IMR-90 (cell line): ENCODE data around the gene NLRX1. TPM values are rescaled to one million over a fixed set of nuclear protein-coding genes. Genes with fewer than 3 reads are reported as not detected.

Source experiments
- ATAC-seq: fragments of 200-7000 bp; cut with Tn5 transposase; 2 replicates; pipeline ENCODE4 v1.9.1; 2020; ENCODE audit warnings: low read depth, mild to moderate bottlenecking, moderate library complexity
- BruUV-seq: library from RNA; stranded (reverse); fragments of 400-500 nt; replicated peaks from 2 replicates; lab custom pipeline; 2021; lab: Mats Ljungman, UMichigan
- CTCF ChIA-PET: fragments of 300-600 bp; formaldehyde crosslinking; extraction: SDS; loops from one replicate; lab custom pipeline; 2021; ENCODE audit warnings: antibody characterized with exemption; lab: Yijun Ruan, JAX
- POLR2A ChIA-PET: fragments of 300-600 bp; sonication (Branson Sonifier 250); formaldehyde crosslinking; loops from one replicate; lab custom pipeline; 2022; ENCODE audit warnings: antibody characterized with exemption; ENCODE audit not compliant: unreplicated experiment; lab: Charles Lee
- DNase-seq: peaks from one replicate; pipeline ENCODE4 v3.0.0; 2013
- H2AFZ ChIP-seq: replicated peaks from 2 replicates; pipeline ENCODE3; 2013; ENCODE audit warnings: low read length, mild to moderate bottlenecking; ENCODE audit not compliant: poor library complexity
- H2AK5ac ChIP-seq: 2 replicates; pipeline ENCODE4 v1.6.1; 2013; ENCODE audit warnings: low read depth, low read length, inconsistent platforms
- H2AK9ac ChIP-seq: replicated peaks from 2 replicates; pipeline ENCODE3; 2013; ENCODE audit warnings: mild to moderate bottlenecking, low read depth, low read length, moderate library complexity; ENCODE audit not compliant: poor library complexity
- H2BK120ac ChIP-seq: 2 replicates; pipeline ENCODE4 v1.6.1; 2013; ENCODE audit warnings: low read depth, low read length, inconsistent platforms
- H2BK15ac ChIP-seq: 3 replicates; pipeline ENCODE4 v1.6.1; 2013; ENCODE audit warnings: low read depth, low read length, inconsistent platforms
- H2BK20ac ChIP-seq: 2 replicates; pipeline ENCODE4 v1.6.1; 2013; ENCODE audit warnings: low read depth, mild to moderate bottlenecking, inconsistent platforms, low read length, moderate library complexity
- H2BK5ac ChIP-seq: 2 replicates; pipeline ENCODE4 v1.6.1; 2013; ENCODE audit warnings: mild to moderate bottlenecking, low read depth, low read length, inconsistent platforms; ENCODE audit not compliant: poor library complexity, severe bottlenecking
- H3K14ac ChIP-seq: replicated peaks from 2 replicates; pipeline ENCODE4 v1.6.1; 2013; ENCODE audit warnings: low read depth, low read length, inconsistent platforms
- H3K18ac ChIP-seq: 2 replicates; pipeline ENCODE4 v1.6.1; 2013; ENCODE audit warnings: low read depth, low read length, control low read depth
- H3K23ac ChIP-seq: 2 replicates; pipeline ENCODE4 v1.6.1; 2013; ENCODE audit warnings: low read depth, low read length, inconsistent platforms
- H3K27ac ChIP-seq: 2 replicates; pipeline ENCODE4 v1.5.1; 2013; ENCODE audit warnings: mild to moderate bottlenecking, control low read depth, low read length; ENCODE audit not compliant: insufficient read depth
- H3K27me3 ChIP-seq: 2 replicates; pipeline ENCODE4 v1.6.1; 2013; ENCODE audit warnings: low read length; ENCODE audit not compliant: control insufficient read depth, insufficient read depth
- H3K36me3 ChIP-seq: 2 replicates; pipeline ENCODE4 v1.6.1; 2013; ENCODE audit warnings: low read length, mixed read lengths; ENCODE audit not compliant: control insufficient read depth, insufficient read depth
- H3K4ac ChIP-seq: 2 replicates; pipeline ENCODE4 v1.6.1; 2013; ENCODE audit warnings: low read depth, low read length, inconsistent platforms
- H3K4me1 ChIP-seq: 2 replicates; pipeline ENCODE4 v1.6.1; 2013; ENCODE audit warnings: low read length, mixed read lengths; ENCODE audit not compliant: control insufficient read depth, insufficient read depth
- H3K4me2 ChIP-seq: 2 replicates; pipeline ENCODE4 v1.6.1; 2013; ENCODE audit warnings: low read depth, mild to moderate bottlenecking, control low read depth, low read length, moderate library complexity
- H3K4me3 ChIP-seq: 2 replicates; pipeline ENCODE4 v1.5.1; 2013; ENCODE audit warnings: low read depth, mild to moderate bottlenecking, control low read depth, low read length, moderate library complexity; ENCODE audit not compliant: insufficient read depth
- H3K56ac ChIP-seq: 2 replicates; pipeline ENCODE4 v1.6.1; 2013; ENCODE audit warnings: low read length, inconsistent platforms; ENCODE audit not compliant: insufficient read depth; ENCODE audit errors: extremely low read depth
- H3K79me1 ChIP-seq, 2 experiments: 2 replicates each; pipeline ENCODE4 v1.6.1; 2013; ENCODE audit warnings: low read length in 2 of 2, inconsistent platforms in 1 of 2, low read depth in 1 of 2
- H3K9ac ChIP-seq: 2 replicates; pipeline ENCODE4 v1.6.1; 2013; ENCODE audit warnings: low read depth, low read length, control low read depth
- H3K9me1 ChIP-seq: 2 replicates; pipeline ENCODE4 v1.6.1; 2013; ENCODE audit warnings: low read length, inconsistent platforms; ENCODE audit not compliant: insufficient read depth
- H3K9me3 ChIP-seq: 2 replicates; pipeline ENCODE4 v1.6.1; 2013; ENCODE audit warnings: low read length; ENCODE audit not compliant: control insufficient read depth, insufficient read depth
- H4K20me1 ChIP-seq: 2 replicates; pipeline ENCODE4 v1.6.1; 2013; ENCODE audit warnings: low read length, inconsistent platforms; ENCODE audit not compliant: insufficient read depth
- H4K5ac ChIP-seq: 2 replicates; pipeline ENCODE4 v1.6.1; 2013; ENCODE audit warnings: mild to moderate bottlenecking, low read depth, low read length, control low read depth
- H4K8ac ChIP-seq, 2 experiments: 2 replicates each; pipeline ENCODE4 v1.6.1; 2013; ENCODE audit warnings: low read depth in 2 of 2, low read length in 2 of 2, control low read depth in 1 of 2, inconsistent platforms in 1 of 2
- H4K91ac ChIP-seq: 2 replicates; pipeline ENCODE4 v1.6.1; 2013; ENCODE audit warnings: low read depth, low read length, inconsistent platforms; ENCODE audit not compliant: insufficient read depth
- BHLHE40 ChIP-seq: fragments of 150-350 bp; IDR thresholded peaks from 2 replicates; pipeline ENCODE4 v1.6.1; 2016; ENCODE audit warnings: mild to moderate bottlenecking, low read depth, low read length
- CHD1 ChIP-seq: IDR thresholded peaks from 2 replicates; pipeline ENCODE4 v1.6.1; 2012; ENCODE audit warnings: low read depth, low read length, improper control_type of control experiment
- CTCF ChIP-seq: conservative IDR thresholded peaks from 2 replicates; pipeline ENCODE4 v1.5.1; 2012; ENCODE audit warnings: mild to moderate bottlenecking, low read depth, low read length, improper control_type of control experiment
- FOS ChIP-seq: fragments of 150-350 bp; IDR thresholded peaks from 2 replicates; pipeline ENCODE4 v1.6.1; 2016; ENCODE audit warnings: low read depth, low read length
- MAFK ChIP-seq: IDR thresholded peaks from 2 replicates; pipeline ENCODE4 v1.6.1; 2012; ENCODE audit warnings: low read depth, low read length, improper control_type of control experiment
- MAZ ChIP-seq: IDR thresholded peaks from 2 replicates; pipeline ENCODE4 v1.6.1; 2012; ENCODE audit warnings: low read depth, mild to moderate bottlenecking, low read length, improper control_type of control experiment, moderate library complexity, borderline replicate concordance
- NFE2L2 ChIP-seq: fragments of 150-350 bp; IDR thresholded peaks from 2 replicates; pipeline ENCODE4 v1.6.1; 2016; ENCODE audit warnings: low read depth, mild to moderate bottlenecking, low read length
- SMC3 ChIP-seq: fragments of 150-350 bp; IDR thresholded peaks from 2 replicates; pipeline ENCODE4 v1.6.1; 2016; ENCODE audit warnings: low read depth, mild to moderate bottlenecking, antibody characterized with exemption, low read length, moderate library complexity
- WGBS, 2 experiments: methylation state at CpG; one replicate each; pipeline versions ENCODE4 v1.1.5 to v1.1.7; 2013; ENCODE audit warnings: missing lambda C conversion rate in 2 of 2; ENCODE audit not compliant: insufficient read length in 1 of 2; ENCODE audit errors: extremely low coverage in 2 of 2; 5-methylcytosine and 5-hydroxymethylcytosine counted together
- dilution Hi-C: fragments of 300-500 bp; cut with HindIII; formaldehyde crosslinking; loops from one replicate; pipeline ENCODE4 v1.14.3; 2018; ENCODE audit warnings: low sequenced_read_pairs; ENCODE audit not compliant: unreplicated experiment
- in situ Hi-C: fragments of 300-500 bp; cut with MboI; formaldehyde crosslinking; loops from 3 replicates; pipeline ENCODE4 v1.14.3; 2019; ENCODE audit warnings: low sequenced_read_pairs, inconsistent platforms, mixed read lengths
- intact Hi-C: fragments of 100-400 bp; cut with micrococcal nuclease; formaldehyde crosslinking; loops from 2 replicates; pipeline ENCODE4 v1.10.0; 2022
- polyA plus RNA-seq, 3 experiments: library from polyadenylated mRNA; depleted of rRNA; stranded (reverse); fragments of >200 nt; gene quantifications; 2 replicates each; pipeline ENCODE4 v1.2.3, GENCODE V29; 2012; ENCODE audit warnings: low replicate concordance in 1 of 3
- total RNA-seq: library from RNA; depleted of rRNA; stranded (reverse); fragments of >200 nt; gene quantifications from 2 replicates; pipeline ENCODE4 v1.2.3, GENCODE V29; 2012

The NLRX1 gene
- total and polyA plus RNA-seq, 2 of the 4 experiments (the other 2 are of a cell fraction) = 3.0 to 4.9 TPM

DNA sequence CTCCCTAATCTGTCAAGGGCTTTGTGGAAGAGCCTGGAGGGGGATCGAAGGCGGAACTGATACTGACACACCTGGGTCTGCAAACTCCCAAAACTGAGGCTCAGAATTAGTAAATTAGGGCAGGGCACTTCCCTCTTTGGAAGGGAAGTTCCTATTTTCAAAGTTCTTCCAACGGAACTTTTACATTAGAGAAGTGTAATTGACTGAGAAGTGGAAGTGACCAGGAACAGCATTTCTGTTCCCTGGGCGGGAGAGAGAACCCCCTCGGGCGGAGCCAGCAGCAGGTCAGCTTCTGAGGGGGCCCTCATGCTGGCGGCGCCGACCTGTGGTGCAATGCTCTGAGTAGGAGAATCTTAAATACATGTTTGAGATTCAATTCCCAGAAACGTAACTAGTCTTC lies 36.6 kb downstream of the NLRX1 start:
- H4K5ac ChIP-seq = peak overlapping the region; percentile 18; the same call in 1 of the 2 replicates
- no peak overlapping the region for H3K9ac ChIP-seq
- H3K14ac ChIP-seq = no peak overlapping the region
- H3K9me3 ChIP-seq = no peaks in the 10 kb centered on the region
- no peak overlapping the region for H2BK120ac ChIP-seq
- 0 out of 2 replicates have a peak overlapping the region, but pooled peaks have one; percentile 2 for H3K4ac ChIP-seq
- DNase-seq = no peak
- no peak overlapping the region for H2BK20ac ChIP-seq
- CTCF ChIA-PET = interaction anchor here (0.5 to 1.3 kb wide), 5 partner anchors 9 to 136 kb away, joined by 3 to 8 read pairs (median 4); partner anchors contain the start of gene C1QTNF5
- peaks cover 2% of the 10 kb centered on the region for H3K4me1 ChIP-seq
- H3K4me3 ChIP-seq = no peak overlapping the region
- ATAC-seq = no peak
- peak overlapping the region in 1 of 2 experiments; percentile 68; a peak in 1 of 4 replicates for H4K8ac ChIP-seq
- H3K36me3 ChIP-seq = no peaks in the 10 kb centered on the region
- peaks cover 23% of the 10 kb centered on the region for H4K20me1 ChIP-seq
- no peak overlapping the region for H2BK5ac ChIP-seq
- H2AFZ ChIP-seq = peak overlapping the region; percentile 60
- H3K9me1 ChIP-seq = peaks cover 8% of the 10 kb centered on the region
- no TSS peak for BruUV-seq
- no peak overlapping the region for H3K4me2 ChIP-seq
- H2BK15ac ChIP-seq = no peak overlapping the region
- WGBS, 2 experiments = no CpG with 5 or more reads among the region's 10 CpGs
- in situ Hi-C loops = no loop called here
- H3K79me1 ChIP-seq = peaks cover 0 to 19% of the 10 kb centered on the region in 2 experiments; a peak in 2 of 4 replicates
- dilution Hi-C loops = no loop called here
- intact Hi-C loops = loop anchor here (1.0 to 5.0 kb wide), 4 partner anchors 57 to 269 kb away; no protein-coding TSS in a partner anchor
- no peak overlapping the region for H4K91ac ChIP-seq
- H3K27me3 ChIP-seq = no peaks in the 10 kb centered on the region
- no peak overlapping the region for H2AK5ac ChIP-seq
- H3K56ac ChIP-seq = no peak overlapping the region
- H2AK9ac ChIP-seq = no peak overlapping the region
- TF ChIP-seq NFE2L2 (no peak), MAFK (no peak), MAZ (no peak), CTCF (no peak), FOS (no peak), BHLHE40 (no peak), SMC3 (no peak), CHD1 (no peak)
- POLR2A ChIA-PET = no interaction called here
- no peak overlapping the region for H3K27ac ChIP-seq
- no peak overlapping the region for H3K18ac ChIP-seq
- H3K23ac ChIP-seq = no peak overlapping the region
